ENCODE results near the gene SMC6. TPM values are rescaled to one million over a fixed set of nuclear protein-coding genes. Genes with fewer than 3 reads are reported as not detected.

SMC6 gene
- total RNA-seq, 2 donors from 2014 or later = 8.8 to 36.1 TPM

DNA sequence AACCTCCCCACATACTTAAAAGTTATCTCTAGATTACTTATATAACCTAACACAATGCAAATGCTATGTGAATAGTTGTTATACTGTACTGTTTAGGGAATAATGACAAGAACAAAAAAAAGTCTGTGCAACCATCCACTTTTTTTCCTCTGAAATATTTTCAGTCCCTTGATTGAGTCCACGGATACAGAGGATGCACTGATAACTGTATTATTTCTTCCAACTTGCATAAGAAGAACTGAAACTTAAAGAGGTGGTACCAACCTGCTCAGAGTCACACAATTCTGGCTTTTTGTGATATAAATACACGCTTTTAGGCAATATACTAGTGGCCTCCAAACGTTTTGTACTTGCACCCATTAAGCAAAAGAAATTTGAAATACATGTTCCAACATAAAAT is 1.4 kb downstream of the SMC6 start:
- intact Hi-C loops (cut with DNase I) = loop anchor here (10.0 kb wide), 1 partner anchor 1087 kb away; the partner anchor contains the start of gene CYRIA
- no peaks in the 10 kb centered on the region for H3K27me3 ChIP-seq (replicated peaks; ENCODE audit: insufficient read depth)
- 56% methylated on average over 3 of the region's 3 CpGs for WGBS
- no peaks in the 10 kb centered on the region for H3K4me1 ChIP-seq (replicated peaks)
- TF ChIP-seq POLR2A (IDR thresholded peaks at IDR 0.05) (no peak), POLR2AphosphoS5 (IDR thresholded peaks at IDR 0.05) (no peak)
- TF ChIP-seq, protein P1, sequence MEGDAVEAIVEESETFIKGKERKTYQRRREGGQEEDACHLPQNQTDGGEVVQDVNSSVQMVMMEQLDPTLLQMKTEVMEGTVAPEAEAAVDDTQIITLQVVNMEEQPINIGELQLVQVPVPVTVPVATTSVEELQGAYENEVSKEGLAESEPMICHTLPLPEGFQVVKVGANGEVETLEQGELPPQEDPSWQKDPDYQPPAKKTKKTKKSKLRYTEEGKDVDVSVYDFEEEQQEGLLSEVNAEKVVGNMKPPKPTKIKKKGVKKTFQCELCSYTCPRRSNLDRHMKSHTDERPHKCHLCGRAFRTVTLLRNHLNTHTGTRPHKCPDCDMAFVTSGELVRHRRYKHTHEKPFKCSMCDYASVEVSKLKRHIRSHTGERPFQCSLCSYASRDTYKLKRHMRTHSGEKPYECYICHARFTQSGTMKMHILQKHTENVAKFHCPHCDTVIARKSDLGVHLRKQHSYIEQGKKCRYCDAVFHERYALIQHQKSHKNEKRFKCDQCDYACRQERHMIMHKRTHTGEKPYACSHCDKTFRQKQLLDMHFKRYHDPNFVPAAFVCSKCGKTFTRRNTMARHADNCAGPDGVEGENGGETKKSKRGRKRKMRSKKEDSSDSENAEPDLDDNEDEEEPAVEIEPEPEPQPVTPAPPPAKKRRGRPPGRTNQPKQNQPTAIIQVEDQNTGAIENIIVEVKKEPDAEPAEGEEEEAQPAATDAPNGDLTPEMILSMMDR (IDR thresholded peaks at IDR 0.05) = no peak
- no peak for DNase-seq (ENCODE audit: low spot score)
- H3K4me3 ChIP-seq = no peak overlapping the region
- no peaks in the 10 kb centered on the region for H3K9me3 ChIP-seq
- no peak overlapping the region for H3K27ac ChIP-seq
- H3K36me3 ChIP-seq = no peaks in the 10 kb centered on the region

DNA sequence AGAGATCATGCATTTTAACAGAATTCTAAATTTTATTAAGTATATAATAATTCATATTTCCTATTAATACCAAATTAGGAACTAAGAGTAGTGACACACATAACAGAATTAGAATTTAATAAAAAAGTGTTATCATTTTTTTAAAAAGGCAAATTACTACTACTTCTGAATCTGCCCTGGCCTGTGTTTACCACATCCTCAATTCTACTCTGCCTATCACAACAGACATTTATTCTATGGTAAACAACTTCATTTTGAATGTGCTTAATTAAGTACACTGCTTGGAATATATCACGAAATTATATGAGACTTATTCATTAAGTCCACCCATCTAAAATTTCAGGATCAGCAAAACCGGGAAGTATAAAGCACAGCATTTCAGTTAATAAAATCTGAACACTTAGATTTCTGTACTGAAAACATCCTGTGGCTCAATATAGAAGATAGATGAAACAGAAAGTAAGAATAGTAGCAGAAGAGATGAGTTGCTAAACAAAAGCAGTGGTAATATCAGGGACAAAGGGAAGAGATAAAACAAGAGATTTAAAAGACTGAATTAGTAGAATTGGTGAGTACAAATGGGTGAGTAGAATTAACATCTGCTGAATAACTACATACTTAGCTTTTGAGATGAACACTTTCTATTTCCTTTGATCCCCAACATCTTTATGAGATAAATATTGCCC is 3.7 kb downstream of the SMC6 start:
- Histone ChIP-seq H3K27ac (no peak overlapping the region), H3K4me3 (no peak overlapping the region), H3K4me1 (replicated peaks) (no peaks in the 10 kb centered on the region), H3K9me3 (no peaks in the 10 kb centered on the region), H3K27me3 (replicated peaks; ENCODE audit: insufficient read depth) (no peaks in the 10 kb centered on the region), H3K36me3 (no peaks in the 10 kb centered on the region)
- intact Hi-C loops (cut with DNase I) = loop anchor here (10.0 kb wide), 1 partner anchor 1085 kb away; the partner anchor contains the start of gene CYRIA
- DNase-seq (ENCODE audit: low spot score) = no peak
- no peak for TF ChIP-seq POLR2A (IDR thresholded peaks at IDR 0.05)
- TF ChIP-seq, protein P1 (IDR thresholded peaks at IDR 0.05) = no peak
- no peak for TF ChIP-seq POLR2AphosphoS5 (IDR thresholded peaks at IDR 0.05)
- 87% methylated on average over 2 of the region's 2 CpGs for WGBS

DNA sequence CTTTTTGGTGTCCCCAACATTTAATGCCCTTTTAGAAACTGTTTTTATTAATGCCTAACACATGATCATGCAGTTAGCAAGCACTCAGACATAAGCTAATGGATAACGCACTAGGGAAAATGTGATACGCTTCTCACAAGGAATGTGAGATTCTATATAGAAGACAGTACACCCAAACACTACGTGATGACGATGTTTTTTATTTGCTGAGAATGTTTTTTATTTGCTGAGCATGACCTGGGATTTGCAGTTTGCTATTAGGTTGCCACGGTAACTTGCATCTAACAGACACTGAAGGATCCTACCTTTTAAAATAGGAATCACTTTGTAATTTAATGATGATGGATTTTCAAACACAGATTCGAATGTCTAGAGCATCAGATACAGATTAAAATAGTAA is 4.9 kb downstream of the SMC6 start:
- no peaks in the 10 kb centered on the region for H3K9me3 ChIP-seq
- no peak overlapping the region for H3K27ac ChIP-seq
- WGBS = 90% methylated on average over 6 of the region's 6 CpGs
- no peaks in the 10 kb centered on the region for H3K4me1 ChIP-seq (replicated peaks)
- intact Hi-C loops (cut with DNase I) = no loop called here
- no peak for DNase-seq (ENCODE audit: low spot score)
- H3K27me3 ChIP-seq (replicated peaks; ENCODE audit: insufficient read depth) = no peaks in the 10 kb centered on the region
- H3K4me3 ChIP-seq = no peak overlapping the region
- no peak for TF ChIP-seq POLR2AphosphoS5 (IDR thresholded peaks at IDR 0.05)
- no peaks in the 10 kb centered on the region for H3K36me3 ChIP-seq

DNA sequence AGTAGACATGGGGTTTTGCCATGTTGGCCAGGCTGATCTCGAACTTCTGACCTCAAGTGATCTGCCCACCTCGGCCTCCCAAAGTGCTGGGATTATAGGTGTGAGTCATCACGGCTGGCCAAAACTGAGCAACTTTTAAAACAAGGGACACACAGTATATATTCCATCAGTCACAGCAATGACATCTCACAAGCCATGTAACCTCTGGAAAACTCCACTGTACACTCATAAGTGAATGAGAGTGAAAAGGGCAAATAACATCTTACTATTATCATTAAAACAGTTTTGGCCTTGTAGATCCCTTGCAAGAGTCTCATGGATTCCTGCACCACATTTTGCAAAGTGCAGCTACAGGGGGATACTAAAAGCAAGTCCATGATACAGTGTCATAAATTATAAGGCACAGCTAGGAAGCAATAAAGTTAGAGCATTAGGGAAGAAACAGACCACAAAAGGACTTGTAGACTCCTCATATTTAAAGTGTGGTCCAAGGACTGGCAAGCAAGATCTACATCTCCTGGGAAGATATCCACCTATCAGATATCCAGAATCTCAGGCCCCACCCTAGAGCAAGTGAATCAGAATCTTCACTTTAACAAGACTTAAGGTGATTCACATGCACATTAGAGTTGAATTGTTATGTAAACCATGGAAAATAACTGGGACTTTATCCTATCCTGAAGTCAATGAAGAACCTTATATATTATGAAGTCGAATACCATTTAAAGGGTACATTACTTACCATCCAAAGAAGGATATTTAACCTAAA is 5.7 kb downstream of the SMC6 start:
- WGBS = 79% methylated on average over 4 of the region's 4 CpGs
- Histone ChIP-seq H3K4me1 (replicated peaks) (no peaks in the 10 kb centered on the region), H3K36me3 (no peaks in the 10 kb centered on the region), H3K4me3 (no peak overlapping the region), H3K27ac (no peak overlapping the region), H3K27me3 (replicated peaks; ENCODE audit: insufficient read depth) (no peaks in the 10 kb centered on the region), H3K9me3 (no peaks in the 10 kb centered on the region)
- DNase-seq (ENCODE audit: low spot score) = no peak
- TF ChIP-seq POLR2AphosphoS5 (IDR thresholded peaks at IDR 0.05) (no peak), POLR2A (IDR thresholded peaks at IDR 0.05) (no peak)
- TF ChIP-seq, protein P1 (IDR thresholded peaks at IDR 0.05) = no peak
- intact Hi-C loops (cut with DNase I) = no loop called here

DNA sequence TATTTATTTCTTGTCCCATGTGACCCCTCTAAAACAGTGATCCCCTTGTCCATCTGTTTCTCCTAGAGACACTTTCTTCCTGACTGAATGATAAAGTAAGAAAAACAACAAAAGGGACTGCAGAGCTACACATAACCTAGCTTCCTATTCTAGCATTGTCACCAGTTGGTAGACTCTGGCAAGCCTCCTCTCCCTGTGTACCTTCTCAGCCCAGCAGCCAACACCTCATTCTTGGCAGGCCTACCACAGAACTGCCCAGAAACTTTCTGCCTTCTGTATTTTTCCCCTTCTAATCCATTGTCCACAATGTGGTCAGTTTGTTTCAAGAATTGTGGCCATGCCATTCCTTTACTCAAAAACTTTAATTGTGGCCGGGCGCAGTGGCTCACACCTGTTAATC is 13.4 kb downstream of the SMC6 start:
- DNase-seq (ENCODE audit: low spot score) = no peak
- H3K4me1 ChIP-seq (replicated peaks) = no peaks in the 10 kb centered on the region
- TF ChIP-seq, protein P1 (IDR thresholded peaks at IDR 0.05) = no peak
- TF ChIP-seq POLR2AphosphoS5 (IDR thresholded peaks at IDR 0.05) (no peak), POLR2A (IDR thresholded peaks at IDR 0.05) (no peak)
- WGBS = 92% methylated on average over 2 of the region's 2 CpGs
- no peaks in the 10 kb centered on the region for H3K36me3 ChIP-seq
- intact Hi-C loops (cut with DNase I) = no loop called here
- no peak overlapping the region for H3K27ac ChIP-seq
- no peak overlapping the region for H3K4me3 ChIP-seq
- H3K27me3 ChIP-seq (replicated peaks; ENCODE audit: insufficient read depth) = no peaks in the 10 kb centered on the region
- H3K9me3 ChIP-seq = no peaks in the 10 kb centered on the region

Data from prostate gland (tissue), 2 donors.